Sigmoid colon (tissue), 4 donors: ENCODE data around the gene CLIP4.

Experiments used
- CTCF ChIP-seq, 4 experiments: fragments of 450-650 bp in 3 of 4; fragments of 200-600 bp in 1 of 4; IDR thresholded peaks; one replicate each; pipeline ENCODE4 v1.5.1; 2016 to 2019; ENCODE audit warnings: antibody characterized with exemption in 4 of 4, mild to moderate bottlenecking in 3 of 4, moderate library complexity in 2 of 4
- POLR2A ChIP-seq, 2 donors: fragments of 450-650 bp; IDR thresholded peaks; one replicate each; pipeline ENCODE4 v1.6.1; 2016; ENCODE audit warnings: antibody characterized with exemption in 2 of 2, mild to moderate bottlenecking in 2 of 2, moderate library complexity in 2 of 2
- POLR2AphosphoS5 ChIP-seq, 4 donors: sonication (generic); formaldehyde crosslinking; IDR thresholded peaks; one replicate each; pipeline ENCODE4 v1.6.1; 2017; ENCODE audit warnings: antibody characterized with exemption in 4 of 4

GRCh38 chr2:29186817-29187216 is 71.6 kb downstream of the CLIP4 start:
- TF ChIP-seq POLR2A (IDR thresholded peaks at IDR 0.05) (no peak), CTCF (IDR thresholded peaks at IDR 0.05) (no peak), POLR2AphosphoS5 (IDR thresholded peaks at IDR 0.05) (no peak)
